VCaP (cell line): ENCODE results near the gene EID1.

ENCODE experiments used
- H3K27ac ChIP-seq: fragments of 450-650 bp; 2 replicates; pipeline ENCODE4 v1.5.1; 2017
- CTCF ChIP-seq: fragments of 450-650 bp; conservative IDR thresholded peaks from 2 replicates; pipeline ENCODE4 v1.5.1; 2017; ENCODE audit warnings: mild to moderate bottlenecking, moderate library complexity

EID1 gene

GRCh38 chr15:48861813-48862431, 16.0 kb upstream of the EID1 start:
- H3K27ac ChIP-seq: no peak overlapping the region
- peak; percentile 92 for TF ChIP-seq CTCF

GRCh38 chr15:48862705-48863104, 15.2 kb upstream of the EID1 start:
- H3K27ac ChIP-seq: no peak overlapping the region
- no peak for TF ChIP-seq CTCF

DNA sequence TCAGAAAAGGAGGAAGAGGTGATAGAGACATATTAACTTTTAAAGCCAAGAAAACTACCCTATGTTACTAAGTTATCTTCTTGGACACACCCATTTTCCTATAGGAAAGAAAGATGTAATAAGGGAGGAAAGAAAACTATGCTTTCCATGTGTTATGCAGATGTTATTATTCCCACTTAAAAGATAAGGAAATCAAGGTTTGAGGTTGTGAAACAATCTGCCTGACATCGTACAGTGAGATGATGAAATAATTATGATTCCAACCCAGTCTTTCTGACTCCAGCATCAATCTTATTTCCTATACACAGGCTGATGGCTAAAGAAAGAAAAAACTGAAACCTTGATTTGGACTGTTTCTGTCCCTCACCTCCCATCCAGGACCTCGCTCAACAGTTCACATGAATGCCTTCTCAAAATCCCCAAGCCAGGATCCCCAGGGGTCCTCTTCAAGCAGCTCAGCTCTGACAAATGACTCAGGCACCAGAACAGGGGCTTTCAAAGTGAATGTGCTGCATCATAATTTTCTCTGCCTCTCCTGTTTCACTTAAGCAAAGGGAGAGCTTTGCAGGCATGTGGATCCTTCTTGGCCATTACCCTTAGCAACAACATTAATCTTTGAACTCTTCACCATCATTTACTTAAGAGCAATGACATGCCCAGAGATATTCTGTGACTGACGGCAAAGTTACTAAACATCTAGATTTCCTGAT, 12.4 kb upstream of the EID1 start:
- no peak for TF ChIP-seq CTCF
- no peak overlapping the region for H3K27ac ChIP-seq

GRCh38 chr15:48866141-48866563, 11.8 kb upstream of the EID1 start:
- no peak for TF ChIP-seq CTCF
- no peak overlapping the region for H3K27ac ChIP-seq

- no peak overlapping the region for H3K27ac ChIP-seq
Measured at GRCh38 chr15:48868023-48868422, 9.9 kb upstream of the EID1 start.

GRCh38 chr15:48868536-48868935, 9.4 kb upstream of the EID1 start:
- TF ChIP-seq CTCF: no peak
- H3K27ac ChIP-seq: no peak overlapping the region

More at GRCh38 chr15:48868023-48868422, 9.9 kb upstream of the EID1 start:
- no peak for TF ChIP-seq CTCF

GRCh38 chr15:48869966-48870365, 8.0 kb upstream of the EID1 start:
- TF ChIP-seq CTCF: no peak
- no peak overlapping the region for H3K27ac ChIP-seq
